Transverse colon (tissue), 3 donors: Measurements from ENCODE around the gene SPATC1L.

Source experiments
- CTCF ChIP-seq, 5 experiments: fragments of 200-600 bp in 3 of 5; fragments of 450-650 bp in 2 of 5; sonication (generic) in 3 of 5; IDR thresholded peaks; 1 replicate in 2 of 5; 2 replicates in 3 of 5; pipeline ENCODE4 v1.5.1; 2016 to 2017; ENCODE audit warnings: antibody characterized with exemption in 5 of 5, inconsistent platforms in 3 of 5, mild to moderate bottlenecking in 2 of 5, moderate library complexity in 1 of 5
- EP300 ChIP-seq: sonication (generic); formaldehyde crosslinking; IDR thresholded peaks from one replicate; pipeline ENCODE4 v1.6.1; 2017; ENCODE audit warnings: antibody characterized with exemption, low read depth
- POLR2A ChIP-seq: fragments of 450-650 bp; IDR thresholded peaks from one replicate; pipeline ENCODE4 v1.6.1; 2016; ENCODE audit warnings: antibody characterized with exemption, mild to moderate bottlenecking, moderate library complexity

GRCh38 chr21:46189959-46190490, 5.8 kb upstream of the SPATC1L start:
- no peak for TF ChIP-seq CTCF (IDR thresholded peaks at IDR 0.05)
- TF ChIP-seq POLR2A = no peak
- no peak for TF ChIP-seq EP300
